ENCODE data around the gene EYA4. TPM values are rescaled to one million over a fixed set of nuclear protein-coding genes. Genes with fewer than 3 reads are reported as not detected.

Gene EYA4
- total RNA-seq, 1 donor from 2014 or later, result 1.6 TPM

GRCh38 chr6:133227344-133227743, 13.8 kb upstream of the EYA4 start:
- no peaks in the 10 kb centered on the region for H3K4me1 ChIP-seq (ENCODE audit: insufficient read depth, low read length)
- Mint-ChIP-seq H3K27me3 (ENCODE audit: low read depth, unreplicated experiment) (peaks cover 5% of the 10 kb centered on the region), H3K36me3 (ENCODE audit: low read depth, unreplicated experiment) (no peaks in the 10 kb centered on the region), H3K27ac (ENCODE audit: unreplicated experiment) (no peak overlapping the region), H3K4me1 (ENCODE audit: low read depth, unreplicated experiment) (no peaks in the 10 kb centered on the region), H3K4me3 (ENCODE audit: unreplicated experiment) (no peak overlapping the region), H3K9me3 (ENCODE audit: unreplicated experiment) (peaks cover 5% of the 10 kb centered on the region)
- H3K9me3 ChIP-seq (ENCODE audit: insufficient read depth, low read depth, low read length), result no peaks in the 10 kb centered on the region
- H3K36me3 ChIP-seq (ENCODE audit: insufficient read depth, low read length), result no peaks in the 10 kb centered on the region
- no peak for TF ChIP-seq CTCF (IDR thresholded peaks at IDR 0.05; ENCODE audit: insufficient read depth, low read depth, low read length)
- no peak for TF ChIP-seq EZH2 (IDR thresholded peaks at IDR 0.05; ENCODE audit: insufficient read depth, low read length)
- H3K27me3 ChIP-seq (ENCODE audit: insufficient read depth, low read length), result no peaks in the 10 kb centered on the region
- H2AFZ ChIP-seq (ENCODE audit: low read depth, low read length), result no peak overlapping the region
- no peaks in the 10 kb centered on the region for H3K79me2 ChIP-seq (ENCODE audit: insufficient read depth, low read length)
- H4K20me1 ChIP-seq (ENCODE audit: insufficient read depth, low read length), result no peaks in the 10 kb centered on the region
- no peak overlapping the region for H3K27ac ChIP-seq (ENCODE audit: low read depth, low read length)
- H3K4me3 ChIP-seq (ENCODE audit: insufficient read depth, low read depth, low read length), result no peak overlapping the region
- no peak overlapping the region for H3K9ac ChIP-seq (ENCODE audit: low read length)
- DNase-seq (ENCODE audit: low read depth) (no peak), FAIRE-seq (no peak)
- no peak overlapping the region for H3K4me2 ChIP-seq (ENCODE audit: low read length)

- Histone ChIP-seq H3K36me3 (ENCODE audit: insufficient read depth, low read length) (no peaks in the 10 kb centered on the region), H4K20me1 (ENCODE audit: insufficient read depth, low read length) (no peaks in the 10 kb centered on the region), H3K27me3 (ENCODE audit: insufficient read depth, low read length) (peaks cover 2% of the 10 kb centered on the region), H3K4me3 (ENCODE audit: insufficient read depth, low read depth, low read length) (no peak overlapping the region), H3K4me2 (ENCODE audit: low read length) (no peak overlapping the region), H3K4me1 (ENCODE audit: insufficient read depth, low read length) (no peaks in the 10 kb centered on the region), H2AFZ (ENCODE audit: low read depth, low read length) (no peak overlapping the region), H3K79me2 (ENCODE audit: insufficient read depth, low read length) (no peaks in the 10 kb centered on the region), H3K27ac (ENCODE audit: low read depth, low read length) (no peak overlapping the region), H3K9ac (ENCODE audit: low read length) (no peak overlapping the region), H3K9me3 (ENCODE audit: insufficient read depth, low read depth, low read length) (no peaks in the 10 kb centered on the region)
- Mint-ChIP-seq H3K27me3 (ENCODE audit: low read depth, unreplicated experiment) (peaks cover 10% of the 10 kb centered on the region), H3K36me3 (ENCODE audit: low read depth, unreplicated experiment) (no peaks in the 10 kb centered on the region), H3K9me3 (ENCODE audit: unreplicated experiment) (peaks cover 9% of the 10 kb centered on the region), H3K4me1 (ENCODE audit: low read depth, unreplicated experiment) (no peaks in the 10 kb centered on the region), H3K27ac (ENCODE audit: unreplicated experiment) (no peak overlapping the region), H3K4me3 (ENCODE audit: unreplicated experiment) (no peak overlapping the region)
- TF ChIP-seq EZH2 (IDR thresholded peaks at IDR 0.05; ENCODE audit: insufficient read depth, low read length), result no peak
- no peak for TF ChIP-seq CTCF (IDR thresholded peaks at IDR 0.05; ENCODE audit: insufficient read depth, low read depth, low read length)
- FAIRE-seq (no peak), DNase-seq (ENCODE audit: low read depth) (no peak)
Measured at GRCh38 chr6:133230052-133230451, 11.1 kb upstream of the EYA4 start.

GRCh38 chr6:133235221-133235620, 5.9 kb upstream of the EYA4 start:
- FAIRE-seq, result no peak
- Histone ChIP-seq H3K36me3 (ENCODE audit: insufficient read depth, low read length) (no peaks in the 10 kb centered on the region), H4K20me1 (ENCODE audit: insufficient read depth, low read length) (no peaks in the 10 kb centered on the region), H3K27ac (ENCODE audit: low read depth, low read length) (no peak overlapping the region), H3K4me3 (ENCODE audit: insufficient read depth, low read depth, low read length) (no peak overlapping the region), H3K79me2 (ENCODE audit: insufficient read depth, low read length) (no peaks in the 10 kb centered on the region), H3K9ac (ENCODE audit: low read length) (no peak overlapping the region), H3K4me1 (ENCODE audit: insufficient read depth, low read length) (no peaks in the 10 kb centered on the region), H3K27me3 (ENCODE audit: insufficient read depth, low read length) (peaks cover 5% of the 10 kb centered on the region), H2AFZ (ENCODE audit: low read depth, low read length) (no peak overlapping the region), H3K4me2 (ENCODE audit: low read length) (no peak overlapping the region), H3K9me3 (ENCODE audit: insufficient read depth, low read depth, low read length) (no peaks in the 10 kb centered on the region)
- no peak for DNase-seq (ENCODE audit: low read depth)
- no peak overlapping the region for H3K4me3 Mint-ChIP-seq (ENCODE audit: unreplicated experiment)
- H3K27ac Mint-ChIP-seq (ENCODE audit: unreplicated experiment), result no peak overlapping the region
- no peaks in the 10 kb centered on the region for H3K36me3 Mint-ChIP-seq (ENCODE audit: low read depth, unreplicated experiment)
- TF ChIP-seq CTCF (IDR thresholded peaks at IDR 0.05; ENCODE audit: insufficient read depth, low read depth, low read length) (no peak), EZH2 (IDR thresholded peaks at IDR 0.05; ENCODE audit: insufficient read depth, low read length) (no peak)
- H3K4me1 Mint-ChIP-seq (ENCODE audit: low read depth, unreplicated experiment), result no peaks in the 10 kb centered on the region
- H3K27me3 Mint-ChIP-seq (ENCODE audit: low read depth, unreplicated experiment), result peaks cover 14% of the 10 kb centered on the region
- peaks cover 9% of the 10 kb centered on the region for H3K9me3 Mint-ChIP-seq (ENCODE audit: unreplicated experiment)
